GM12878 (cell line): ENCODE measurements around the gene IL21. TPM values are rescaled to one million over a fixed set of nuclear protein-coding genes. Genes with fewer than 3 reads are reported as not detected.

ENCODE experiments used
- ATAC-seq: fragments of 200-7000 bp; cut with Tn5 transposase; 3 replicates; pipeline ENCODE4 v1.9.1; 2020; ENCODE audit warnings: mild to moderate bottlenecking, moderate library complexity
- BruUV-seq: library from RNA; stranded (reverse); fragments of 400-500 nt; replicated peaks from 2 replicates; lab custom pipeline; 2021; lab: Mats Ljungman, UMichigan
- CTCF ChIA-PET: fragments of 300-600 bp; sonication (Branson Sonifier 250); formaldehyde crosslinking; extraction: SDS; loops from one replicate; lab custom pipeline; 2021; ENCODE audit warnings: inconsistent platforms; lab: Yijun Ruan, JAX
- POLR2A ChIA-PET: fragments of 350-600 bp; formaldehyde crosslinking; extraction: SDS; loops from one replicate; lab custom pipeline; 2021; ENCODE audit warnings: inconsistent platforms; lab: Charles Lee
- RAD21 ChIA-PET: fragments of 300-600 bp; sonication (Branson Sonifier 250); formaldehyde crosslinking; loops from one replicate; lab custom pipeline; 2023; ENCODE audit warnings: antibody characterized with exemption; ENCODE audit not compliant: unreplicated experiment; lab: Charles Lee
- SMC1A ChIA-PET: fragments of 300-600 bp; sonication (Branson Sonifier 250); formaldehyde crosslinking; loops from one replicate; lab custom pipeline; 2023; ENCODE audit not compliant: unreplicated experiment, uncharacterized antibody; lab: Charles Lee
- DNase-seq: peaks from one replicate; pipeline ENCODE4 v3.0.0-alpha.2; 2011; ENCODE audit warnings: low read depth, low spot score
- FAIRE-seq: peaks from 3 replicates; lab custom pipeline; 2011; peaks lifted over from hg19 to GRCh38; lab: Jason Lieb, UNC
- H2AFZ ChIP-seq: 2 replicates; pipeline ENCODE4 v1.6.0; 2011; ENCODE audit warnings: low read depth, low read length, control low read depth; ENCODE audit not compliant: control insufficient read depth
- H3K27ac ChIP-seq: 2 replicates; pipeline ENCODE4 v1.5.1; 2011; ENCODE audit warnings: control low read depth; ENCODE audit not compliant: control insufficient read depth, insufficient read depth
- H3K27me3 ChIP-seq, 2 experiments: replicated peaks in 1 of 2; 2 replicates each; pipeline versions ENCODE4 v1.6.0 to v1.6.1; 2011; ENCODE audit warnings: low read length in 1 of 2; ENCODE audit not compliant: control insufficient read depth in 2 of 2, insufficient read depth in 2 of 2
- H3K36me3 ChIP-seq, 2 experiments: 2 replicates each; pipeline ENCODE4 v1.5.1; 2011; ENCODE audit warnings: low read length in 1 of 2; ENCODE audit not compliant: control insufficient read depth in 2 of 2, insufficient read depth in 2 of 2
- H3K4me1 ChIP-seq: 2 replicates; pipeline ENCODE4 v1.6.1; 2011; ENCODE audit warnings: mild to moderate bottlenecking, low read length, moderate library complexity, mixed read lengths; ENCODE audit not compliant: control insufficient read depth, insufficient read depth
- H3K4me2 ChIP-seq: 2 replicates; pipeline ENCODE4 v1.6.0; 2011; ENCODE audit warnings: control low read depth; ENCODE audit not compliant: control insufficient read depth, insufficient read depth
- H3K4me3 ChIP-seq: fragments of 200-600 bp; sonication (generic); 2 replicates; pipeline ENCODE4 v1.5.1; 2016
- H3K79me2 ChIP-seq: 2 replicates; pipeline ENCODE4 v1.6.0; 2011; ENCODE audit warnings: low read length; ENCODE audit not compliant: control insufficient read depth, insufficient read depth
- H3K9ac ChIP-seq: 2 replicates; pipeline ENCODE4 v1.8.0; 2011; ENCODE audit warnings: low read length, control low read depth, mixed read lengths; ENCODE audit not compliant: control insufficient read depth, insufficient read depth
- H3K9me3 ChIP-seq: replicated peaks from 3 replicates; pipeline ENCODE4 v1.5.1; 2011; ENCODE audit warnings: mild to moderate bottlenecking, low read length; ENCODE audit not compliant: control insufficient read depth, insufficient read depth
- H4K20me1 ChIP-seq: 2 replicates; pipeline ENCODE4 v1.6.0; 2011; ENCODE audit not compliant: control insufficient read depth, insufficient read depth
- CBX3 ChIP-seq: fragments of 200-600 bp; sonication (generic); IDR thresholded peaks from 2 replicates; pipeline ENCODE4 v1.6.1; 2016; ENCODE audit warnings: low read depth, borderline replicate concordance
- CHD2 ChIP-seq: IDR thresholded peaks from 2 replicates; pipeline ENCODE4 v1.6.1; 2011; ENCODE audit warnings: low read depth, low read length, improper control_type of control experiment, borderline replicate concordance
- FOS ChIP-seq: IDR thresholded peaks from 3 replicates; pipeline ENCODE4 v1.6.1; 2011; ENCODE audit warnings: borderline replicate concordance; ENCODE audit not compliant: insufficient read length; ENCODE audit errors: extremely low read depth
- GATAD2B ChIP-seq: fragments of 450-650 bp; conservative IDR thresholded peaks from 2 replicates; pipeline ENCODE4 v1.6.1; 2017; ENCODE audit warnings: low read depth, mild to moderate bottlenecking, moderate library complexity
- HDGF ChIP-seq: fragments of 450-650 bp; IDR thresholded peaks from 2 replicates; pipeline ENCODE4 v1.6.1; 2016; ENCODE audit warnings: antibody characterized with exemption
- IKZF2 ChIP-seq, 2 experiments: fragments of 450-650 bp; IDR thresholded peaks; 2 replicates each; pipeline ENCODE4 v1.6.1; 2017; ENCODE audit warnings: mild to moderate bottlenecking in 2 of 2, moderate library complexity in 2 of 2
- IRF4 ChIP-seq: IDR thresholded peaks from 2 replicates; pipeline ENCODE4 v1.6.1; 2011; ENCODE audit warnings: low read depth, low read length
- KAT2A ChIP-seq: conservative IDR thresholded peaks from 2 replicates; pipeline ENCODE4 v1.6.1; 2011; ENCODE audit warnings: low read depth, low read length; ENCODE audit not compliant: control insufficient read depth
- LARP7 ChIP-seq: fragments of 450-650 bp; IDR thresholded peaks from 2 replicates; pipeline ENCODE4 v1.6.1; 2017; ENCODE audit warnings: mild to moderate bottlenecking
- NFIC ChIP-seq: IDR thresholded peaks from 2 replicates; pipeline ENCODE4 v1.6.1; 2012; ENCODE audit warnings: low read depth, mild to moderate bottlenecking, inconsistent platforms, low read length, moderate library complexity
- NFYB ChIP-seq: IDR thresholded peaks from 2 replicates; pipeline ENCODE4 v1.6.1; 2011; ENCODE audit warnings: low read depth, mild to moderate bottlenecking, low read length, improper control_type of control experiment, moderate library complexity; ENCODE audit not compliant: insufficient read depth
- RBBP5 ChIP-seq: fragments of 200-600 bp; sonication (generic); conservative IDR thresholded peaks from 2 replicates; pipeline ENCODE4 v1.6.1; 2016
- RCOR1 ChIP-seq: conservative IDR thresholded peaks from 2 replicates; pipeline ENCODE4 v1.6.1; 2012; ENCODE audit warnings: low read depth, low read length, improper control_type of control experiment
- RELA ChIP-seq: fragments of 450-650 bp; IDR thresholded peaks from 2 replicates; pipeline ENCODE4 v1.8.0; 2014; ENCODE audit warnings: borderline replicate concordance; ENCODE audit not compliant: partially characterized antibody
- SP1 ChIP-seq: IDR thresholded peaks from one replicate; pipeline ENCODE4 v1.6.1; 2011; ENCODE audit warnings: low read depth, low read length
- SREBF2 ChIP-seq: IDR thresholded peaks from 2 replicates; pipeline ENCODE4 v1.6.1; 2012; ENCODE audit warnings: mild to moderate bottlenecking, low read length
- WGBS: methylation state at CpG from one replicate; pipeline ENCODE4 v1.1.6; 2016; ENCODE audit warnings: low lambda C conversion rate; ENCODE audit not compliant: insufficient replicate concordance, insufficient coverage; ENCODE audit errors: missing lambda C conversion rate; 5-methylcytosine and 5-hydroxymethylcytosine counted together
- in situ Hi-C: fragments of 300-500 bp; cut with MboI; formaldehyde crosslinking; loops from 9 replicates; pipeline ENCODE4 v1.14.3; 2018; ENCODE audit warnings: mixed read lengths
- intact Hi-C: fragments of 100-400 bp; cut with micrococcal nuclease; formaldehyde crosslinking; loops from one replicate; pipeline ENCODE4 v1.14.2; 2022; ENCODE audit not compliant: unreplicated experiment
- polyA plus RNA-seq, 11 experiments: library from polyadenylated mRNA; depleted of rRNA in 4 of 11; unstranded in 6 of 11; stranded (reverse) in 5 of 11; fragments of >200 nt; fragmentation: Nextera tagmentation in 4 of 11; fragmentation: Illumina TruSeq in 1 of 11; extraction: Ambion mirVana in 4 of 11; extraction: Trizol in 1 of 11; gene quantifications; 1 replicate in 1 of 11; 2 replicates in 10 of 11; pipeline versions ENCODE4 v1.2.1 to v1.2.3, GENCODE V29; 2011 to 2016; ENCODE audit warnings: inconsistent platforms in 2 of 11, missing spikeins in 2 of 11, low read depth in 1 of 11
- total RNA-seq, 4 experiments: library from RNA; depleted of rRNA in 3 of 4; stranded (reverse); fragments of >200 nt in 3 of 4; fragmentation: Illumina TruSeq in 1 of 4; extraction: Trizol in 1 of 4; gene quantifications; 2 replicates each; pipeline versions ENCODE4 v1.2.1 to v1.2.3, GENCODE V29; 2013 to 2021
- TF ChIP-seq, protein P1 (sequence below): fragments of 150-350 bp; IDR thresholded peaks from 2 replicates; pipeline ENCODE4 v1.6.1; 2014; ENCODE audit warnings: mild to moderate bottlenecking, low read depth, low read length

IL21 gene
- total and polyA plus RNA-seq, 10 of the 15 experiments (the other 5 are each of a cell fraction or from before 2014, with no cell fraction given): not detected

DNA sequence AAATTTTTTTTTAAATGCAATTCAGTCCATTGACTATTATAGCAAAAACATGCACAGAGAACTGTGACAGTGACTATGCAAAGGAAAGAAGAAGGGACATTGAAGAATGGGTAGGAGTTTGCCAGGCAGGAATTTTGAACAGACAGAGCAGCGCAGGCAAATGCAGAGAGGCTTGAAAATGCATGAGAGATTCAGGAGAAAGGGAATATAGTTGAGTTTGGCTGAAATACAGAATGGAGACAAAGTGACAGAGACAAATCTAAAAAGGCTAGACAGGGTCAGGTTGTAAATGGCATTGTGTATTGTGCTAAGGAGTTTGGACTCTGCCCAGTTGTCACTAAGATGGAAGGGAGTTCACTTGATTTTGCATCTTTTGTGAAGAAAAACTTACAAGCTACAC, 42.4 kb upstream of the IL21 start:
- Histone ChIP-seq H3K4me2 (no peak overlapping the region), H2AFZ (no peak overlapping the region), H3K27ac (no peak overlapping the region), H4K20me1 (no peaks in the 10 kb centered on the region), H3K4me3 (no peak overlapping the region), H3K9ac (no peak overlapping the region), H3K27me3 (no peaks in the 10 kb centered on the region), H3K36me3 (no peaks in the 10 kb centered on the region), H3K9me3 (no peaks in the 10 kb centered on the region), H3K4me1 (peaks cover 6% of the 10 kb centered on the region; the same call in 1 of the 2 replicates), H3K79me2 (no peaks in the 10 kb centered on the region)
- ChIA-PET POLR2A (no interaction called here), CTCF (no interaction called here), SMC1A (no interaction called here), RAD21 (no interaction called here)
- BruUV-seq: no TSS peak
- TF ChIP-seq FOS (no peak), RBBP5 (no peak), GATAD2B (no peak), NFIC (no peak), HDGF (no peak), CBX3 (no peak), SREBF2 (no peak), RCOR1 (no peak), NFYB (no peak), IKZF2 (IDR thresholded peaks at IDR 0.05) (no peak), LARP7 (no peak), CHD2 (no peak), KAT2A (no peak), SP1 (no peak), RELA (no peak), IRF4 (no peak)
- TF ChIP-seq, protein P1, sequence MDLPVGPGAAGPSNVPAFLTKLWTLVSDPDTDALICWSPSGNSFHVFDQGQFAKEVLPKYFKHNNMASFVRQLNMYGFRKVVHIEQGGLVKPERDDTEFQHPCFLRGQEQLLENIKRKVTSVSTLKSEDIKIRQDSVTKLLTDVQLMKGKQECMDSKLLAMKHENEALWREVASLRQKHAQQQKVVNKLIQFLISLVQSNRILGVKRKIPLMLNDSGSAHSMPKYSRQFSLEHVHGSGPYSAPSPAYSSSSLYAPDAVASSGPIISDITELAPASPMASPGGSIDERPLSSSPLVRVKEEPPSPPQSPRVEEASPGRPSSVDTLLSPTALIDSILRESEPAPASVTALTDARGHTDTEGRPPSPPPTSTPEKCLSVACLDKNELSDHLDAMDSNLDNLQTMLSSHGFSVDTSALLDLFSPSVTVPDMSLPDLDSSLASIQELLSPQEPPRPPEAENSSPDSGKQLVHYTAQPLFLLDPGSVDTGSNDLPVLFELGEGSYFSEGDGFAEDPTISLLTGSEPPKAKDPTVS: no peak
- intact Hi-C loops: no loop called here
- no peak for FAIRE-seq
- 10% methylated on average over 1 of the region's 1 CpG for WGBS
- DNase-seq: no peak
- no peak for ATAC-seq
- in situ Hi-C loops: no loop called here
